Suprapubic skin (tissue), 3 donors: Measurements from ENCODE around the gene ZNF423.

Source experiments
- EP300 ChIP-seq: sonication (generic); formaldehyde crosslinking; IDR thresholded peaks from one replicate; pipeline ENCODE4 v1.6.1; 2017; ENCODE audit warnings: antibody characterized with exemption
- POLR2A ChIP-seq, 2 donors: fragments of 450-650 bp; IDR thresholded peaks; one replicate each; pipeline ENCODE4 v1.6.1; 2017; ENCODE audit warnings: antibody characterized with exemption in 2 of 2, mild to moderate bottlenecking in 2 of 2, moderate library complexity in 2 of 2
- TF ChIP-seq, protein P1 (sequence below), 2 donors: fragments of 200-600 bp in 1 of 2; fragments of 450-650 bp in 1 of 2; sonication (generic) in 1 of 2; IDR thresholded peaks; one replicate each; pipeline ENCODE4 v1.5.1; 2016 to 2019; ENCODE audit warnings: antibody characterized with exemption in 2 of 2, mild to moderate bottlenecking in 1 of 2, moderate library complexity in 1 of 2

DNA sequence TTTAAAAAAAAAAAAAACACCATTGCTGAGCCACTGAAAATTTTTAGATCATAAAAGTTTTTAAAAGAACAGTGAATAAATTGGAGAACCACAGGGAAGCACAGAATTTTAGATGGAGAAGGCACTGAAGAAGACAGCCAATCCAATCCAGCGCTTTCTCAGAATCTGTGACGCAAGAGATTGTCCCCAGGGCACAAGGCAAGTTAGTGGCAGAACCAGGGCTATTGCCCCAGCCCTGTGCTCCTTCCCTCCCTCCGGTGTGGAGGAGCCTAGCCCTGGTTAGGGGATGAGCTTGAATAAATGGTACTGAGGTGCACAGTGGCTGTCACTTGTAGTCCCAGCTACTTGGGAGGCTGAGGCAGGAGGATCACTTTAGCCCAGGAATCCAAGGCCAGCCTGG, 108.3 kb downstream of the ZNF423 start:
- TF ChIP-seq EP300 (no peak), POLR2A (IDR thresholded peaks at IDR 0.05) (no peak)
- TF ChIP-seq, protein P1, sequence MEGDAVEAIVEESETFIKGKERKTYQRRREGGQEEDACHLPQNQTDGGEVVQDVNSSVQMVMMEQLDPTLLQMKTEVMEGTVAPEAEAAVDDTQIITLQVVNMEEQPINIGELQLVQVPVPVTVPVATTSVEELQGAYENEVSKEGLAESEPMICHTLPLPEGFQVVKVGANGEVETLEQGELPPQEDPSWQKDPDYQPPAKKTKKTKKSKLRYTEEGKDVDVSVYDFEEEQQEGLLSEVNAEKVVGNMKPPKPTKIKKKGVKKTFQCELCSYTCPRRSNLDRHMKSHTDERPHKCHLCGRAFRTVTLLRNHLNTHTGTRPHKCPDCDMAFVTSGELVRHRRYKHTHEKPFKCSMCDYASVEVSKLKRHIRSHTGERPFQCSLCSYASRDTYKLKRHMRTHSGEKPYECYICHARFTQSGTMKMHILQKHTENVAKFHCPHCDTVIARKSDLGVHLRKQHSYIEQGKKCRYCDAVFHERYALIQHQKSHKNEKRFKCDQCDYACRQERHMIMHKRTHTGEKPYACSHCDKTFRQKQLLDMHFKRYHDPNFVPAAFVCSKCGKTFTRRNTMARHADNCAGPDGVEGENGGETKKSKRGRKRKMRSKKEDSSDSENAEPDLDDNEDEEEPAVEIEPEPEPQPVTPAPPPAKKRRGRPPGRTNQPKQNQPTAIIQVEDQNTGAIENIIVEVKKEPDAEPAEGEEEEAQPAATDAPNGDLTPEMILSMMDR (IDR thresholded peaks at IDR 0.05) = no peak
